ENCODE results near the gene ALKBH7. TPM values are rescaled to one million over a fixed set of nuclear protein-coding genes. Genes with fewer than 3 reads are reported as not detected.

The ALKBH7 gene
- polyA plus RNA-seq, 1 of the 3 experiments (the other 2 are of a cell fraction): 46.0 TPM

GRCh38 chr19:6393074-6393982 is 20.7 kb downstream of the ALKBH7 start, which contains the start of gene GTF2F1 (continued):
- peak; percentile 86 for TF ChIP-seq ELF1 (IDR thresholded peaks at IDR 0.05)
- peak; percentile 80 for TF ChIP-seq NRF1 (IDR thresholded peaks at IDR 0.05; ENCODE audit: low read depth, low read length)
- peak; percentile 73 for TF ChIP-seq MXI1 (IDR thresholded peaks at IDR 0.05; ENCODE audit: low read depth, low read length)
- TF ChIP-seq REST (IDR thresholded peaks at IDR 0.05; ENCODE audit: low read depth, low read length): no peak
- TF ChIP-seq, protein P1, sequence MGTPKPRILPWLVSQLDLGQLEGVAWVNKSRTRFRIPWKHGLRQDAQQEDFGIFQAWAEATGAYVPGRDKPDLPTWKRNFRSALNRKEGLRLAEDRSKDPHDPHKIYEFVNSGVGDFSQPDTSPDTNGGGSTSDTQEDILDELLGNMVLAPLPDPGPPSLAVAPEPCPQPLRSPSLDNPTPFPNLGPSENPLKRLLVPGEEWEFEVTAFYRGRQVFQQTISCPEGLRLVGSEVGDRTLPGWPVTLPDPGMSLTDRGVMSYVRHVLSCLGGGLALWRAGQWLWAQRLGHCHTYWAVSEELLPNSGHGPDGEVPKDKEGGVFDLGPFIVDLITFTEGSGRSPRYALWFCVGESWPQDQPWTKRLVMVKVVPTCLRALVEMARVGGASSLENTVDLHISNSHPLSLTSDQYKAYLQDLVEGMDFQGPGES (IDR thresholded peaks at IDR 0.05; ENCODE audit: low read depth, low read length): no peak
- no peak for TF ChIP-seq RCOR1 (IDR thresholded peaks at IDR 0.05; ENCODE audit: low read length)
- TF ChIP-seq, protein P2, sequence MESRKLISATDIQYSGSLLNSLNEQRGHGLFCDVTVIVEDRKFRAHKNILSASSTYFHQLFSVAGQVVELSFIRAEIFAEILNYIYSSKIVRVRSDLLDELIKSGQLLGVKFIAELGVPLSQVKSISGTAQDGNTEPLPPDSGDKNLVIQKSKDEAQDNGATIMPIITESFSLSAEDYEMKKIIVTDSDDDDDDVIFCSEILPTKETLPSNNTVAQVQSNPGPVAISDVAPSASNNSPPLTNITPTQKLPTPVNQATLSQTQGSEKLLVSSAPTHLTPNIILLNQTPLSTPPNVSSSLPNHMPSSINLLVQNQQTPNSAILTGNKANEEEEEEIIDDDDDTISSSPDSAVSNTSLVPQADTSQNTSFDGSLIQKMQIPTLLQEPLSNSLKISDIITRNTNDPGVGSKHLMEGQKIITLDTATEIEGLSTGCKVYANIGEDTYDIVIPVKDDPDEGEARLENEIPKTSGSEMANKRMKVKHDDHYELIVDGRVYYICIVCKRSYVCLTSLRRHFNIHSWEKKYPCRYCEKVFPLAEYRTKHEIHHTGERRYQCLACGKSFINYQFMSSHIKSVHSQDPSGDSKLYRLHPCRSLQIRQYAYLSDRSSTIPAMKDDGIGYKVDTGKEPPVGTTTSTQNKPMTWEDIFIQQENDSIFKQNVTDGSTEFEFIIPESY (IDR thresholded peaks at IDR 0.05; ENCODE audit: borderline replicate concordance, low read depth): no peak
- TF ChIP-seq FOXJ3 (CRISPR knock-in tag; IDR thresholded peaks at IDR 0.05): no peak
- TF ChIP-seq RXRA (IDR thresholded peaks at IDR 0.05; ENCODE audit: borderline replicate concordance, low read depth): no peak
- peak; percentile 83 for TF ChIP-seq CHD2 (IDR thresholded peaks at IDR 0.05; ENCODE audit: low read length, partially characterized antibody)
- TF ChIP-seq FOSL2 (IDR thresholded peaks at IDR 0.05; ENCODE audit: borderline replicate concordance, low read depth): no peak
- TF ChIP-seq NFIC (IDR thresholded peaks at IDR 0.05; ENCODE audit: borderline replicate concordance): no peak
- TF ChIP-seq, protein P3, sequence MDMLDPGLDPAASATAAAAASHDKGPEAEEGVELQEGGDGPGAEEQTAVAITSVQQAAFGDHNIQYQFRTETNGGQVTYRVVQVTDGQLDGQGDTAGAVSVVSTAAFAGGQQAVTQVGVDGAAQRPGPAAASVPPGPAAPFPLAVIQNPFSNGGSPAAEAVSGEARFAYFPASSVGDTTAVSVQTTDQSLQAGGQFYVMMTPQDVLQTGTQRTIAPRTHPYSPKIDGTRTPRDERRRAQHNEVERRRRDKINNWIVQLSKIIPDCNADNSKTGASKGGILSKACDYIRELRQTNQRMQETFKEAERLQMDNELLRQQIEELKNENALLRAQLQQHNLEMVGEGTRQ (IDR thresholded peaks at IDR 0.05; ENCODE audit: borderline replicate concordance, low read depth, low read length): no peak
- TF ChIP-seq MEF2A (IDR thresholded peaks at IDR 0.05; ENCODE audit: borderline replicate concordance, low read depth): no peak
